HL-60 (cell line): Measurements from ENCODE around the gene TRMU.
A peak's percentile ranks its signal among the peaks of the same experiment; 100 is the strongest.

Experiments
- DNase-seq, 2 experiments: peaks; one replicate each; pipeline ENCODE4 v3.0.0-alpha.2; 2010 to 2020; ENCODE audit warnings: low read depth in 1 of 2, low spot score in 1 of 2
- H3K27ac ChIP-seq: fragments of 250-450 bp; sonication (Bioruptor Pico); replicated peaks from 2 replicates; pipeline ENCODE4 v1.5.1; 2020; ENCODE audit warnings: mild to moderate bottlenecking, moderate library complexity
- H3K27me3 ChIP-seq: fragments of 250-450 bp; sonication (Bioruptor Pico); 2 replicates; pipeline ENCODE4 v1.5.1; 2021; ENCODE audit warnings: mild to moderate bottlenecking, moderate library complexity; ENCODE audit not compliant: insufficient read depth, poor library complexity, severe bottlenecking
- H3K4me3 ChIP-seq: replicated peaks from 2 replicates; pipeline ENCODE4 v1.5.1; 2011; ENCODE audit warnings: mild to moderate bottlenecking, control low read depth, low read length; ENCODE audit not compliant: insufficient read depth
- CTCF ChIP-seq: IDR thresholded peaks from one replicate; pipeline ENCODE4 v1.5.1; 2011; ENCODE audit warnings: low read length, control low read depth, inconsistent platforms; ENCODE audit not compliant: insufficient read depth
- GABPA ChIP-seq: IDR thresholded peaks from 2 replicates; pipeline ENCODE4 v1.6.1; 2012; ENCODE audit warnings: low read depth
- POLR2AphosphoS5 ChIP-seq: IDR thresholded peaks from 2 replicates; pipeline ENCODE4 v1.6.1; 2012; ENCODE audit warnings: low read depth
- REST ChIP-seq: IDR thresholded peaks from 2 replicates; pipeline ENCODE4 v1.6.1; 2012; ENCODE audit warnings: low read depth; ENCODE audit not compliant: insufficient replicate concordance
- SPI1 ChIP-seq: IDR thresholded peaks from 2 replicates; pipeline ENCODE4 v1.6.1; 2012; ENCODE audit warnings: low read depth, mild to moderate bottlenecking, borderline replicate concordance

Gene TRMU

GRCh38 chr22:46354993-46355305 lies 19.4 kb downstream of the TRMU start:
- Histone ChIP-seq H3K27ac (no peak overlapping the region), H3K4me3 (no peak overlapping the region), H3K27me3 (no peaks in the 10 kb centered on the region)
- no peak for DNase-seq
- TF ChIP-seq GABPA (no peak), REST (no peak), CTCF (no peak), POLR2AphosphoS5 (no peak), SPI1 (no peak)

GRCh38 chr22:46355369-46355995 lies 20.0 kb downstream of the TRMU start:
- TF ChIP-seq REST (no peak), CTCF (peak; percentile 73), POLR2AphosphoS5 (no peak), GABPA (no peak)
- Histone ChIP-seq H3K4me3 (no peak overlapping the region), H3K27ac (no peak overlapping the region), H3K27me3 (no peaks in the 10 kb centered on the region)
- DNase-seq = peak in 1 of 2 experiments; percentile 60

GRCh38 chr22:46355996-46356471 lies 20.5 kb downstream of the TRMU start:
- TF ChIP-seq REST (no peak), GABPA (no peak), CTCF (no peak), POLR2AphosphoS5 (no peak), SPI1 (no peak)
- Histone ChIP-seq H3K4me3 (no peak overlapping the region), H3K27me3 (no peaks in the 10 kb centered on the region), H3K27ac (no peak overlapping the region)
- no peak for DNase-seq
